HG03342 (cell line): Measurements from ENCODE around the gene RSPO1.
"Not testable (repeated sequence)": the region's sequence is repeated elsewhere in the genome, so short reads cannot be mapped to it uniquely, and the experiment has no call there.

Experiments used
- ATAC-seq: cut with Tn5 transposase; IDR thresholded peaks from one replicate; pipeline ENCODE4 v1.9.1; 2021; ENCODE audit warnings: mild to moderate bottlenecking, moderate library complexity; ENCODE audit not compliant: unreplicated experiment

The RSPO1 gene, protein sequence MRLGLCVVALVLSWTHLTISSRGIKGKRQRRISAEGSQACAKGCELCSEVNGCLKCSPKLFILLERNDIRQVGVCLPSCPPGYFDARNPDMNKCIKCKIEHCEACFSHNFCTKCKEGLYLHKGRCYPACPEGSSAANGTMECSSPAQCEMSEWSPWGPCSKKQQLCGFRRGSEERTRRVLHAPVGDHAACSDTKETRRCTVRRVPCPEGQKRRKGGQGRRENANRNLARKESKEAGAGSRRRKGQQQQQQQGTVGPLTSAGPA

DNA sequence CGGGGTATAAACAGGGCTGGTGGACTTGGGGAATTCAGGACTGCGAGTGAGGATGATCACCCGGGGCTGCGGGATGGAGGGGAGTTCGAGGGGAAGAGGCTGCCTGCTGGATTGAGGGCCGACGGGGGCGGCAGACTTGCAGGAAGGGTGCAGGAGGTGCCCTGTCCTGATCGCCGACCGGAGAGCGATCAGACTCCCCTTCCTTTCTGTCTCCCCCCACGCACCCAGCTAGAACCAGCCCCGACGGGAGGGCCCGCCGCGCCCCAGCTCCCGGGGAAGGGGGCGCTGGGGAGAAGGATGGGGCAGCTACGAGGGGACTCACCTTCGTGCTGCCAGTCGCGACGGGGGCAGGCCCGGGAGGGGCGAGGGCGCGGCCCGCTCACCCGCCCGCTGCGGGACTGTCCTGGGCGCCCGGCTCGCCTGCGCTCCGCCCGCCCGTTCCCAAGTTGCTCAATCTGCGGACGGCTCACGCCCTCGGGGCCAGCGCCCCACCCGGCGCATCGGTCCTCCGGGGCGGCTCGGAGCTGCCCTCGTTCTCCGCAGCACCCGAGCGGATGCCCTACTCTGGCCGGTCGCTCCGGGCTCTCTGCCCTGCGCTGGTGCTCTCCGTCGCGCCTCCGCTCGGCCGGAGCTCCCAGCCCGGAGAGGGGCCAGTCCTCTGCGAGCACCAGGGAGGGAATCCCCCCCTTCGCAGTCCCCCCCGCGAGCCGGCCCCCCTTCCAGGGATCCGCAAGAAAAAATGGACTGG, at the start of gene RSPO1:
RSPO1 (minus strand) TSS at position 649 of the 748 bp plus-strand sequence. CDS start 5,231 bp downstream, outside the sequence.
- ATAC-seq, result no peak

DNA sequence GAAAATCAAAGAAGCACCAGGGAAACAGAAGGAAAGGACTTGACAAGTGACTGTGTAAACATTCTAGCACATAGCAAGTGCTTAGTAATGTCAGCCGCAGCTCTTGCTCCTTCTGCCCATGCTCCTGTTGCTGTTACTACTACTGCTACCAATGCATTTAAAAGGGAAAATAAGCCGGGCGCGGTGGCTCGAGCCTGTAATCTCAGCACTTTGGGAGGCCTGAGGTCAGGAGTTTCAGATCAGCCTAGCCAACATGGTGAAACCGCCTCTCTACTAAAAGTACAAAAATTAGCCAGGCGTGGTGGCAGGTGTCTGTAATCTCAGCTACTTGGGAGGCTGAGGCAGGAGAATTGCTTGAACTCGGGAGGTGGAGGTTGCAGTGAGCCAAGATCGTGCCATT, 49.5 kb upstream of the RSPO1 start:
- not testable (repeated sequence) for ATAC-seq

DNA sequence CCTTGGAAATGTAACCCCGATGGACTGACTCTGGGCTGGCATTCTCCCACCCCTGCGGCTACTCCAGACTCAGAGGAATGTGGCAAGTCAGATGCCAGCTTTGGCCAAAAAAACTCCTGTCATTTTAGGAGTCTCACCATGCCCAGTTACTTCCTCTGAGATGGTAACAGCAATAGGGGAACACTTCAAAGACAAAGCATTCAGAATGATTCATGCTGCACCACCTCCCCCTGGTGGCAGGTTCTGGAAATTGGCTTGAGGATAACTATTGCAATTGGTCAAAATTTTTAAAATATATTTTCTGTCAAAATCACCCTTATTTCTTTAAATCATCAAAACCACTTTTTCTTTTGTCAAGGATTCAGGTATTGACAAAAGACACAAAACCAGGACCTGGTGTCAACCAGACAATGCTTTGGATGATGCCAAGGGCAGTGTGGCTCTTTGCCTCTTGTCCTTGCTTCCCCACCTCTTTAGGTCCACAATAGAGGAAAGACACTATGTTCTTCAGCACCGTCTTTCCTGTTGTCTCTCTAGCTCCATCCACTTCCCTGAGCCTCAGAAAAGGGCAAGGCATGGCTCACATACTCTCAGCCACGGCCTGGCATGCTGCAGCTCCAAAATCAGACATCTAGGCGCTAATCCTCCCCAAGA, 47.8 kb upstream of the RSPO1 start:
- no peak for ATAC-seq

DNA sequence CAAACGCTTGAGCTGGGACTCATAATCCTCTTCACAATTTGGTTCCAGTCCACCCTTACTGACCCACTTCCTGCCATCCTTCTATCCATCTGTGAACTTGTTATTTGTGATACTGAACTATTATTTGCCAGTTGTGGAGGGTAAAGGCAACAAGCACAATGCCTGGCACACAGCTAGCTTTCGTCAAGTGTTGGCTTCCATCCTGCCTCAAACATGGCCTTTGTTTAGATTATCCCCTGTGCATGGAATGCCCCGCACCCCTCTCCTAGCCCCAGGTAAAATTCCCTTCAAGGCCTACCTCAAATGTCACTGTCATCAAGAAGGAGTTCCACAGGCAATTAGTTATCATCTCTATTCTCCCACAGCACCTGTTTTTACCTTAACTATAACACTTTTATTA, 46.2 kb upstream of the RSPO1 start:
- no peak for ATAC-seq

DNA sequence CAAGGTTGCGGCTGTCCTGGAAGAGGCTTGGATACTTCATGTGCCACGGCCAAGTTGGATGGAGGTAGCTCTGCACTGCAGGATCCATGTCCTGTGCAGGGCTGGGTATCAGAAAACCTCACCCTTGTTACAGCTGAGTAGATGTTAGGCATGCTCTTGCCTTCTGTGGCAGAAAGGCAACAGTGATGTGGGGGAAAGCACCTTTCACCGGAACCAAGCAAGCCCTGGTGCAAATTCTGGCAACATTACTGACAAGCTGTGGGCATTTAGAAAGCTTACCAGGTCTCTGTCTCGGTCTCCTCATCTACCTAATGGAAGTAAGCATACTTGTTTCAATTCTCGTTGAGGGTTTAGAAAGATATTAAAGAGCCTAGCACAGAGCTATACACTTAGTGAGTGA, 43.1 kb upstream of the RSPO1 start:
- ATAC-seq, result no peak

DNA sequence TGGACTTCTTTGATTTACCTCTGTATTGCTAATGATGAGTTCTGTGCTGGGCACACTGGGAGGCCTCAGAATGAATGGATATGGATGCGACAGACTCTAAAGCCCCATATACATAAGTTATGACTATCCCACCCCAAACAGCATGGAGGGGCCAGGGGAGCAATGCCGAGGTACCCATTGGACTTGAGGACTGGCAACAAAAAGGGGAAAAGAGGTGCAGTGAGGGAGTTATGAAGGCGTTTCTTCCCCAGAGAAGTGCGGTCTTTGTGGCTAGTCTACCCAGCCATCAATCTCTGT, 42.4 kb upstream of the RSPO1 start:
- ATAC-seq, result no peak

DNA sequence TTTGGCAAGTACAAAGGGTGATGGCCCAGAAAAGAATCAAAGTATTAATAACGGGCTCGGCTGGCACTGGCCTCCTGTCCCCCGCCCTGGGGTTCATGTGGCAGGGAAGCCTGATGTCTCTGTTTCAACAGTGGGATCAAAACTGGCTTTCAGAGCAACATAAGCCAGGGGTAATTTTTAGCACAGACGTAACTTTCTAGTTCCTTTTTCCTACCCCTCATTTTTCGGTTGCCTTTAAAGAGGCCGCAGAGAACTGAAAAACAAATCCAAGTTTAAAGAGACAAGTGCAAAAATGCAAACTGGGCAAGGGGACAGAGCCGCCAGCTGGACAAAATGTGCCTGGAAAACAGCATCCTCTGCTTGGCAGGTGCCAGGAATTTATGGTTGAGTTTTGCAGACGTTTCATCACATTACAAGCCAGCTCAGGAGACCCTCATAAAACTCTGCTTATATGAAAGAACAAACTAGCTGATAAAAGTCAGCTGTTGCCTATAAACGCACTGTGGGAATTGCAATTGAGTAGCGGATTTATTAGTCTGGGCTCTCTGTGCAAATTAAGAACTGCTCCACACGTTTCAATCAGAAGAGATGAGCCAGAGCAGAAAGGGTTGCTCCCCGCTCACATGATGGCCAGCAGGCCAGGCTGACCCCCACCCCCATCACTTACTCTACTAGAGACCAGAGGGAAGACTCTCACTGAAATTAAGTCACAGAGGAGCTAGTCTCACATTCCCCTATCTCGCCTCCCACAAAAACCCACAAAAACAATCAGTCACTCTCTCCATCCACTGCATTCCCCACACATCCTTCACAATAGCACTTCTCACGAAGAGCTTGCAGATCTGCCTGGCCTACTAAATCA, 41.8 kb upstream of the RSPO1 start:
- ATAC-seq, result no peak

DNA sequence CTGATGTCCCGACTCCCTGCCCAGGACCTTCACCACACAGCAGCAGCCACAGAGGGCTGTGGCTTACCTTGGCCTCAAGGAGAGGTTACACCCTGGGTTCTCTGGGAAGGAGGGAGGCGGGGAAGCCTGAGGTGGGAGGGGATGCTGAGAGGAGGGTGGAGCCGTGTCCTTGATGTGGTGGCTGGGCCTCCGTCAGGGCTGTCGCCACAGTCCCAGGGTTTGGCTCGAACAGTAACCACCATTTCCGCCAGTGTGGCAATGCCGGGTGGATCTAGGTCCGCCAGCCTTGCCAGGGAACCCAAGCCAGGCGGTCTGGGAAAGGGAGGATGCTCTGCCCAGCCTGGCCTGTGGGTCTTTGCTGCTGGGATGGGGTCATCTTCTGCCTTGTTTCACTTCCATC, 39.2 kb upstream of the RSPO1 start:
- ATAC-seq, result no peak

DNA sequence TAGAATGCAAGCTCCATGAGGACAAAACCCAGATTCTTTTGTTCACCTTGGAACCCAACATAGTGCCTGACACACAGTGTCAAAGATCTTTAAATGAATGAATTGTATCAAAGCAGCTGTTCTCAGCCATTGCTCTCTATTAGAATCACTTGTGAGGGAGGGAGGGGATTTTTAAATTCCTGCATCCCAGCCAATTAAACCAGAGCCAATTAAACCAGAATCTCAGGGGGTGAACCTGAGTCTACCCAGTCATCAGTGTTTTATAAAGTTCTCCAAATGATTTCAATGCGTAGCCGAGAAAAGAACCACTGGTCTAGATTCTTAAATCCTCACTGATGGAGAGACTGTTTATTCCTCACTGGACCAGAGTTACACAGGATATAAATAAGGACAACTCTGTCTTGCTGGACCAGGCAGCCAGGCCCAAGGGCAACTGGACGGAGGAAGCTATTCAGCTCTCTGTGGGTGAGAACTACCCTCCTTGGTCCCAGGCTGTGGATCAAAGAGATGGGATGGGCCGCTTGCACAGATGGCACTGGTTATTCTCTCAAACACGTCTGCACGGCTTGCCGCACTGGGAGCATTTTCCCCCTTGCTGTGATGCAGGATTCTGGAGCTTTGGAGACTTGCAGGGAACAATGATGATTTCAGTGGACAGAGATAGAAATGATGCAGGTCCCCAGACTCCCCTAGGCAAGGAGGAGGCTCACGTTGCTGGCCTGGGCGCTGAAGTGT, 37.6 kb upstream of the RSPO1 start:
- ATAC-seq, result no peak

DNA sequence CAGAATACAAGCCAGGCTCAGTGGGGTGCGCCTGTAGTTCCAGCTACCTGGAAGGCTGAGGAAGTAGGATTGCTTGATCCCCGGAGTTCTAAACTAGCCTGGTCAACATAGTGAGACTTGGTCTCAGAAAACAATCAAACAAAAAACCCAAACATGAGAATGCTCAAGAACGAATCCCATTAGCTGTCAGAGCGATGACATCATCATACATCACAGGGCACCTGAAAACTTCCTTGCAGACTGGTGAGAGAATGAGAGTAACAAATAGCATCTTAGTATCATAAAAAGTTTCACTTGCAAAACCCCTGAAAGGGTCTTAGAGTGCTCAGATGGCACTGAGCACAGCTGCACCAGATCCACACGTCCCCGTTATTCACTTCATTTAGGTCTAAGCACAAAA, 36.6 kb upstream of the RSPO1 start:
- ATAC-seq, result no peak

DNA sequence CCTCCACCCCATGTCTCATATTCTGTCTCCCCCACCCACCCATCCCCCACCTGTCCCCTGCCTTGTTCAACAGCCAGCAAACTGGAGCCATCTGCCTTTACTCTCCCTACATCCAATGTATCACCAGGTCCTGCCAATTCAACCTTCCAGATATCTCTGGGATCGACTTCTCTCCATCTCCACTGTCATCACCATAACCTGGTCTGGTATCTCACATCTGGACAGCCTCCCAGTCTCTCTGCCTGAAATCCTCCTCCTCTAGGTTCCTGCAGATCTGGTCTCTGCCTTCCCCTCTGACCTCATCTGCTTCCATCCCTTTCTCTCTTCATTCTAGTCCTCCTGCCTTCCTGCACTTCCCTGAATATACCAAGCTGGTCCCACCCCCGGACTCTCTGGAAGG, 35.4 kb upstream of the RSPO1 start:
- ATAC-seq, result no peak

DNA sequence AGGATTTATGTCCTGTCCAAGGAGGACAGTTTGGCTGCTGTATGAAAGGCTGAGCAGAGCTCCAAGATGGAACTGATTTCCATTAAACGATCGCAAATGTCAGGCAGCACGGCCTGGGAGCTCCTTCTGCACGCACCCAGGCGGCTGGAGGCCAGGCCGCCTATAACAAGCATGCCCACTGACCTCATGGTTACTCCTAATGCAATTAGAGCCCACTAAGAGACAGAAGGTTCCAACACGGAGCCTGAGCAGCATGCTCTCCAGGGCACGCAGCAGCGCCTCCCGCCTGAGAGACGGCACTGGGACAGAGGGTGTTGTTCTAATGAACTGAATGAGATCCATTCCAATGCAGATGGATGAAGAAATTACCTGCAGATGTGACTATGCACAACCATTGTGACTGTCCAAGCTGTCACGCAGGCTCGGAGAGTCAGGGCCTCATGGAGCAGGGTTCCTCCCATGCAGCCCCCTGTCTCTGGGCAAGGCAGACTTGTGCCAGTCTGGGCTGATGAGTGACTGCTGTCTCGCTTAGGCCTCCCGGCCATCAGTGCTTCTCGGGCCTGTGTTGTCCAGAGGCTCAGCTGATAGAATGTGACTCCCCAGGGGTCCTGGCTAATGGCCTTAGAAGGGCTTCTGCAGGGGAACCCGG, 32.5 kb upstream of the RSPO1 start:
- ATAC-seq, result no peak

DNA sequence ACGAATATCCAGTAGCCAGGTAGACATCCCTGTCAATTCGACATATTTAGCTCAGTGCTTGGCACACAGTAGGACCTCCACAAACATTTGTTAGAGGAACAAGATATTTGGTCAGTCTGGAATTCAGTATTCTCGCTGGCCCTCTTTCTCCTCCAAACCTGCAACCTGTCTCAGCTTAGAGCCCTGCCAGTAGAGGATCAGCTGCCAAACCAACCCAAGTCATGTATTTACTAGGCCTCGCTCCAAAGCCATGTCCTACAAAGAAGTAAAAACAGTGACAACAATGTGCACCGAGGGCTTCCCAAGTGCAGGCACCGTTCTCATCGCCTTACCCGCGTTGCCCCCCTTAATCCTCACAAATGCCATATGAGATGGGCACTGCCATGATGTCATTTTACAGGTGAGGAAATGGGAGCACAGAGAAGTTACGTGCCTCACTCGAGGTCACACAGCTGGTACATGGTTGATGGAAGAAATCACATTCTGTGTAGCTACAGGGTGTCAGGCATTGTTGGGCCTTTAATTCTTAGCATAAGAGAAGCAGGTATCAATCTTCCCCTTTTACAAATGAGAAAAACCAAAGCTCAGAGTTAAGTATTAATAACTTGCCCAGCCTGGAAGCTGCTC, 31.7 kb upstream of the RSPO1 start:
- ATAC-seq, result no peak

DNA sequence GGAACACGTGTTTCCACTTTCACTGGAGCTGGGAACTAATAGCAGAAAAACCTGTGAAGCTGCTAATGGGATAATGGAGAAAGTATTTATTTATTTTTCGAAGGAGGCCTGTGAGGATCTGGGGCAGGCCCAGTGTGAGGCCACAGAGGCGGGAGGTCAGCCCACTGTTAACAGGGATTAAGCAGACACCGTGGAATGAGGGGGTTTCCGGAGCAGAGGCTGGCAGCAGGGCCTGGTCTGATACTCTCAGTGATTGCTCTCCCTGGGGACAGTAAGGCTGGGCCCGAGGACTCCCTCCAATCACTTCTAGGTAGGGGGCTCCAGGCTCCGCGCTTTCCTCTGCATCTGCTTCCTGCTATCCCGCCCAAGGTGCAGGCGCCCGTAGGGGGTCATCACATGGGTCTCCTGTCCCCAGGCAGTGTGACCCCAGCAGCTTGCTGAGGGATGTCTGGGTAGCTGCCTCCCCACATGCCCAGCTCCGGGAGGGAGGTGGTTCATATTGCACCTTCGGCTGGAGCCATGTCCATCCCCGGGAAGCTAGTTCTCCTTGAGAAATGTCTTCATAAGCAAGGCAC, 28.8 kb upstream of the RSPO1 start:
- no peak for ATAC-seq

DNA sequence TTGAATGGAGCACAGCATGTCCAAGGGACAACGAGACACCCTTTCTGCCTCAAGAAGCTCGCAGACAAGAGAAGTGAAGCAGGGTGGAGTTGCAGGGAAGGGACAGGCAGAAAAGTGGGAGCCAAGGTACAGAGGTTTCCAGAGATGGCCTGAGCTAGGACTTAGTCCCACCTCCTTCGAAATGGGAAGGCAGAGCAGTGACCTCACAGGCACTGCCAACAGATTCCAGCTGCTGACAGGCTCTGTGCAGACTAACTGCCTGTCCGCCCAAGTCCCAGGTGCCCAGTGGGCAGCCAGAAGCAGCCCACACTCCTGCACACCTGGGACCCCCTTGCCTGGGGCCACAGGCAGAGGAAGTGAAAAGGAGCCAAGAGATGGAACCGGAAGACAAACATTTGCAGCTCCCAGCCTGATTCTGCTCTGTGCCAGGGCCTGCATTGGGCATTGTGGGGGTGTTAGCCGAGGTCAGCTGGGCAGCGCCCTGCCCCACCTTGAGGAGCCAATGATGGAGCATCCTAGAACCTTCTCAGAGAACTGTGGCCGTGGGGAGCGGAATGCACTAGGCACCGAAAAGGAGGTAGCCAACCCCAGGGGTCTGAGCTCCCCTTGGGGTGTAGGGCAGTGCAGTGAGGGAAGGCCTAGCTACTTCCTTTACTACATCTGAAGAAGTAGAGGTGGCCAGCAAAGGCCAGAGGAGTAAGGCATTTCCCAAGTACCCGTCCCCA, 27.5 kb upstream of the RSPO1 start:
- no peak for ATAC-seq

DNA sequence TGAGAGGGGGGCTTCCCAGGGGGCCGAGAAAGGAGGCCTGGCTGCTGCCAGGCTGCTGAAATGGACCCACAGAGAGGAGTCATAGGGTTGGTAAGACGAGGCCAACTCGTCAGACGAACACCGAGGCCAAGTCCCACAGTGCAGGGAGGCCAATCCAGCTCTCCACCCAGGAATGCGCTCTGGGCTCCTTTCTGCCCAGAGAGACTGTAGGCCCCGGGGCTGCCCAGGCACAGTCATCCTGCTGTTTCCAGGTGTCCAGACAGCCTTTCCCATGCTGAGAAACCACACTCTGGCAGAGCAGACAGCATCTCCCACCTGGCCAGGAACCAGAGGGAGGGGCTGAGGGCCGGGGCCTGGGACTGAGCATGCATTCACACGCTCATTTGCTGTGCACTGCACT, 26.7 kb upstream of the RSPO1 start:
- no peak for ATAC-seq

DNA sequence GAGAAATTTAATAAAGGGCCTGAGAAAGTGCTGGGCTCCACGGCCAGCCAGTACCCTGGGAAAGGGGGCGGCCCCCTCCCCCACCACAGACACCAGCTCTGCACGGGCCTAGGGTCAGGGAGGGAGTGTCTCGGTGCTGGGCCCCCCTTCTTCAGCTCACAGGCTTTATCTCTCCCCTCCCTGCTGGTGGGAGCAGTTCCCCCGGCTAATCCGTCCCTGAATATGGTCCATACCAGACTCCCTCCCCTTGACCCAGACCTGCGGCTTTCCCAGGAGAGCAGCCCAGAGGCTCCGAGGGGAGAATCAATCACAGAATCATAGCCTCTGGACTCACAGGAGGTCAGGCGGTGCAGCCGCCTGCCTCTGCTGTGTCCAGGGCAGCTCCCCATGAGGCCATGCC, 26.0 kb upstream of the RSPO1 start:
- ATAC-seq, result no peak

DNA sequence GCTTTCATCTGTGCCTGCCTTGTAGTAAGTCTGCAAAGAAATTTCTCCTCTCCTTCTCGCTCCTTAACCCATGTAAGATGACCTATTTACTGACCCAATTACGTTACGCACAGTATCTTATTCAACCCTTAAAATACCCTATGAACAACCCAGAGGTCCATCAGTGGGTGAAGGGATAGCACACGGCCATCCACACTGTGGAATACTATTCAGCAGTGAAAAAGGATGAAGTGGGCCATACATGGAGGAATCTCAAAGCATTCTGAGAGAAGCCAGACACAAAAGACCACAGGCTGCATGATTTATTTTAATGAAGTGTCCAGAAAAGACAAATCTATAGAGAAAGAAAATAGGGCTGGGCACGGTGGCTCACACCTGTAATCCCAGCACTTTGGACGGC, 23.8 kb upstream of the RSPO1 start:
- ATAC-seq, result no peak
